OCI-LY1 (cell line): ENCODE measurements around the gene SORCS3.

ENCODE experiments used
- CTCF ChIP-seq: fragments of 200-600 bp; sonication (generic), shearing (Covaris generic); IDR thresholded peaks from 2 replicates; pipeline ENCODE4 v1.5.1; 2017; ENCODE audit warnings: mild to moderate bottlenecking, antibody characterized with exemption, low read length, moderate library complexity, mixed read lengths
- EZH2 ChIP-seq: fragments of 200-600 bp; sonication (generic), shearing (Covaris generic); IDR thresholded peaks from 2 replicates; pipeline ENCODE4 v1.8.0; 2017; ENCODE audit warnings: borderline replicate concordance, mixed run types, mild to moderate bottlenecking, antibody characterized with exemption, low read length, moderate library complexity, mixed read lengths

GRCh38 chr10:105140600-105140999 is 499.5 kb downstream of the SORCS3 start:
- TF ChIP-seq CTCF = no peak
- TF ChIP-seq EZH2 = no peak
